GM19324 (cell line): ENCODE measurements around the gene PAMR1.

Experiments used
- ATAC-seq: cut with Tn5 transposase; IDR thresholded peaks from one replicate; pipeline ENCODE4 v1.9.1; 2021; ENCODE audit warnings: mild to moderate bottlenecking, moderate library complexity; ENCODE audit not compliant: unreplicated experiment, low FRiP score

Gene PAMR1

DNA sequence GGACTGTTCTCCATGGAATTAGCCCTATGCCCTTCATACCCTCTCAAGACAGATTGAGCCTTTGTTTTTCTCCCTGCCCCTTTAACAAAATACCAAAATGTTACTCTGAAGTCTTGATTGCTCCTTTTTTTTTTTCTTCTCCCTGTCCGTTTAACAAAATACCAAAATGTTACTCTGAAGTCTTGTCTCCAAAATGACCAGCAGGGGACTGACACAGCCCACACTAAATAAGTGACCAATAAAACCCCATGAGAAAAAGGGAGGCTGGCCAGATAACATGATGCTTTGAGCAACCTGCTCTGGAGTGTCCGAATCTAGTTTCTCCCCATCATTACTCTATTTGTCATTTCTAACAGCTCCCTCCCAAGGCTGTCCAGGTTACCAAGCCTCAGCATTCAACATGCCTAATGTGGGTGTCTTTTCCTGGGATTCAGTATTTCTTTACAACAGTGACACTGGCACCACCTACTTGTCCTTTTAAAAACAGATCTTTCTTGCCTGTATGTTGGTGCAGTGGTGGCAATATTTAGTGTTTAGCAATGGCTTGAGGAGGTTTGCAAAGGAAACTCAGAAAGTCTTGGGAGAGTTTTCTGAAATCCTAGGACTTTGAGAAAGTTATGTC, 63.4 kb downstream of the PAMR1 start:
- ATAC-seq: no peak

- ATAC-seq: no peak
Observed at GRCh38 chr11:35459489-35459888, 65.9 kb downstream of the PAMR1 start.

GRCh38 chr11:35458846-35459245, 66.6 kb downstream of the PAMR1 start:
- no peak for ATAC-seq

DNA sequence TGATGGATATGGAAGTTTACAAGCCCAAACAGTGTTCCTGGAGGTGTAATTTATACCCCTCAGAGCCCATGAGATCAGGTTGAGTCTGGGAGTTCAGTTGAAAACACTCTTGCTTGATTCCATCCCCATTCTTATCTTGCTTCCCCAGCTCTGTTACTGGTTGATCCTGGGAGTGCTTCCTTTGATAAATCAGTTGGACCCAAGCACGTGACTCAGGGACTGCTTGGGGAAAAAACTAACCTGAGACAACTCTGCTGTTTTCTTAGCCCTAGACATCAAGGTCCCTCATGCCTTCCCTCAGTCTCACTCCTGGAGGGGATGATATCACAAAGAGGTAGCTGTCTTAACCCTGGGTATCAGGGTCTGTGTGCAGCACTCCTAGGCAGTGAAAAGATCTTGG, 71.1 kb downstream of the PAMR1 start:
- ATAC-seq: no peak

DNA sequence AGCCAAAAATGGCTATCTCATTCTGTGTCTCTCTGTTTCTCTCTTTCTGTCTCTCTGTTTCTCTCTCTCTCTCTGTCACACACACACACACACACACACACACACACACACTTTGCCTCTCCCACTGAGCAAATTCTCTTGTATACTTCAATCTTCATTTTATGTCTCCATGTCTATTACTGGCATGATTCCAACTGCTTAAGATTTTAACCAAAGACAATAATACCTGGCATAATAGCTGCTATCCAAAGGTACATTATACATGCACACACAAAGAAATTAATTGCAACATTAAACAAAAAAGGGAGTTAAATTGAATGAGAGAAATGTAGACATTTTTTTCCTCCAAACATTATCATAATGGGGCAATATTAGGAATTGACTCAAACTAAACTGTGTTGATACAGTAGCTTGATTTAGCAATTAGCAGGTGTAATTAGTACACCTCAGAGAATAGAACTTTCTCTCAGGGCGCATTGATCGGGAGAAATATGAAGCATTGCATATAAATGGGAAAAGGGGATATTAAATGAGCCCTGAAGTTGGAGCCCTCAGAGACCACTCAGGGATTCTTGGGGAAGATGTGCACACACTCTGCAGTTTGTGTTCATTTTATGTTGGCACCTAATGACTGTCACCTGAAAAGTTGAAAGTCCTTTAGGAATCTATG, 88.7 kb downstream of the PAMR1 start:
- ATAC-seq: no peak

GRCh38 chr11:35433588-35433987, 91.8 kb downstream of the PAMR1 start:
- no peak for ATAC-seq

GRCh38 chr11:35432464-35432863, 93.0 kb downstream of the PAMR1 start:
- ATAC-seq: no peak

DNA sequence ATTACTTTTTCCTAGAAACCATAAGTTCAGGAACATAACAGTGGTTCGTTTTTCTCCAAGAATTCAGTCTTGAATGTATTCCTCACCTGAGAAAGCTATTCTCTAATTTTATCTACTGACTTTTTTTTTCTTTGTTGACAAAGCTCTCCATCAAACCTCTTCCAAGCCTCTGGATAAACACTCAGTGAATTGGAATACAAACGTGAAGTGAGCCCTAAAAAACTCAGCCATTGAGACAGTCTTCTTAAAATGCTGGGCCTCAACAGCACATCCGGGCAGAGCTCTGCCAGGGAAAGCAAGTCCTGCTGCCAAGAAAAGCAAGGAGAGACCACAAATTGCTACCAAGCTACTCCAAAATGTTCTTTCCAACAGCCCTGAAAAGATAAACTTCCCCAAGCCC, 98.3 kb downstream of the PAMR1 start:
- no peak for ATAC-seq

GRCh38 chr11:35426351-35426750, 99.1 kb downstream of the PAMR1 start:
- ATAC-seq: no peak

DNA sequence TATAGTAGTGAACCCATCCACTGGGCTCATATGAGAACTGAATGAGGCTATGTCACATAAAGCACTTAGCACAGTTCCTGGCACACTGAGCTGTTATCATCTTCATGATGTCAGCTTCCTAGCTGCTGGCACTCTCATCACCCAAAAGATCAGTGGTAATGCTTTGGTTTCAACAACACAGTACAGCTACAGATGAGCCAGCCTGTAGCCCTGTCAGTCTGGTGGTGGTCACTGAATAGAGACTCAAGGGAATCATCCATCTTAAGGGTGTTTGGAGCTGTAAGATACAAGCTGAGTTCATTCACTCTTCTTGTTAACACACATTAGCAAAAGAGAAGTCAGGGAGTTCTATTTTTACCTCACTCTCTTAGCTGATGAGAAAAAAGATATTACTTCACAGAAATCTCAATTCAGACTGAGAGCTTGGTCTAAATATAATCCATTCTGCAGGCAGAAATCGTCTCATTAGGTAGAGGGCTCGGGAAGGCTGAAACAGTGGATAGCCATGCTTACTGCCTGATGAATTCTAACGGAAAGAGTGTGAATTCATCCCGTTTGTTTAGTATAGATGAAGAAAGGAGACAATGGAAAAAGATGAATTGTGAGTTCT, 99.7 kb downstream of the PAMR1 start:
- ATAC-seq: no peak

DNA sequence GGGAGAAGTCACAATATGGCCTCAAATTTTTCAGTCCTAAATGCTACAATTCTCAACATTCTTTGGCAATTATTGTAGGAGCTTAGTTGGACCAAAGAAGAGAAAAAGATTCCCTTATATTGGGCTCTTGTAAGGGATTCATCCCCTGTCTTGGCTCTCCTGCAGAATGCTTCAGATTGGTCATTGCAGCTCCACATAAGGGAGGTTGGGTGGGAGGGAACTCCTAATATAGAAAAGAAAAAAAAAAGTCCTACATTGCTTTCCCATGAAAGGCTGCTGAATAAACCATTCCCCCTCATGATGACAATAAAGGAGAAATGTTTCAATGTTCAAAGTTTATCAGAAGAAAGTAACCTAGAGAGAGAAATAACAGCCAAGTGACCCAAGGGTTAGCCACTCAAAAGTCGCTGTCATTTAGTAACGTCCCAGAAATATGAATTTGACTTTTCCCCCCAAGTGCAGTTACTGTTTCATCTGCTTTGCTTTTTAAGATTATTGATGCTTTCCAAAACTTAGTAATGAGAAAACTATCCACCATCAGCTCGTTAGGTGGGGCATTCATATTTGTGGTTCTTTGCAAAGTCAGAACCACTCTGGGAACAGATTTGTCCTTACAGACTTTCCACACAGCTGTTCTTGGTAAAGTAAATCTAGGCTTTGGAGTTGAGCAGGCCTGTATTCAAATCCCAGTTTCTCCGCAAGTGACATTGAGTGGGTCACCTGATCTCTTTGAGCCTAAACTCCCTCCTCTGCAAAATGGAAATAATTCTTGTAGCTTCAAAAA, 101.1 kb downstream of the PAMR1 start:
- no peak for ATAC-seq

DNA sequence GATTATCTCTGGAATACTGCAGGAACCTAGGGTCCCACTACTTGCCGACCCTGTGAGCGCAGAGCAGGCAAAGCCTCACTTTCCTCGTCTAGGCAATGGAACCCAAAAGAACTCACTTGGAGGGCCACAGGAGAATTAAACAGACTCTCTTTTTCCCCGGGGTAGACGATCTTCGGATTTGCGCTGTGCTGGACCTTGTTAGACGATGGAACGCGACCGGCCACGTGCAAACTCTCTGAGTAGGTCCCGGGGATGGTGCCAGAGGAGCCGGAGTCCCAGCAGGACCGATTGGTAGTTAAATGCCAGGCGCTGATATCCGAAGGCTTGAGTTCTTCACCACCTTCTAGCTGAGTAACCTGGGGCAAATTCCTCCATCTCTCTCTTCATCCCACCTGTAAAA, 105.0 kb downstream of the PAMR1 start:
- no peak for ATAC-seq

DNA sequence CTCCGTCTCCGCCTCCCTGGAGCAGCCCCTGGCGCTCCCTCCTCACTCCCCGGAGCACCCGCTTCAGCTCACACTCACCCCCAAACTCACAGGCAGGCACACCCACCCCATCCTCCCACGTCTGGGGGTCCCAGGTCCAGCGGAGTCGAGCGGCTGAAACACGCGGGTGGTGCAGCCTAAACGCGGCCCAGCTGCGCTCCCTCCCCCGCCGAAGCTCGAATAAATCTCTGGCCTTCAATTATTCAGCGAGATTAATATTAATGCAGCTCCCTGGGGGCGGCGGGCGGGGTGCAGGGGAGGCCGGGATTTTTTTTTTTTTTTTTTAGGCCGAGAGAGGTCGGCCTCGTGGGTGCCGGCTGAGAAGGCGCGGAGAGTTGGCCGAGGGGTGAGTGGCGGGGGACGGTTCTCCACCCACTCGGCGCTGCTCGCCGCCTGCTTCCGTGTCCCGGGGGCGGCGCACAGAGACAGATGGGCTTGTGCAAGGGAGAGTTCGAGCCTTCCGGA, 105.5 kb downstream of the PAMR1 start:
- no peak for ATAC-seq

DNA sequence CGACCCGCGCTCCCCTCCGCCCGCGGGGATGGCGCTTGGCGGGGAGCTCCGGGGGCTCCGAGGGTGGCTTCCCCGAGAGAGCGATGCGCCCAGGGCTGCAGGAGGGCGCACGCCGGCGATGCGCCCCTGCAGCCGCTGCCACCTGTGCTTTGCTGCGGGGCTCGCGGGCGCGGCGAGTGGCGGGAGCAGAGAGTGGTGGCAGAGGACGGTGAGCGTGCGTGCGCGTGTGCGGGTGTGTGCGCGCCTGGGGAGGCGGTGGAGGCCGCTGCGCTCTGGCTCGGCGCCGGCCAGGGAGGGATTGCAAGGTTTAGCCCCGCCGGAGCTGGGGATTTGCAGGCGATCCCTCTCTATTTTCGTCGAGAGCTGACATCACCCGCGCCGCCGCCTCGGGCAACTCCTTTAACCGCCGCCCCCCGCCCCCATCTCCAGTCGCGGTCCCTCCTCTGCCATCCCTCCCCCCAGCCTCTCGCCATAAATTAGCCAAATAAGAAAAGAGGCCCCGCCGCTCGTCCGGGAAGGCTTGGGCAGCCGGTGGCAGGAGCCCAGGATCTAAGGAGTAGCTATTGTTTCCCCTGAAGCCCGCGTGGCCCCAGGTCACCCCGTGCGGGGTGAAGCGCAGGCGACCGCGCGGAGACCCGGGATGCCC, 106.1 kb downstream of the PAMR1 start, which contains the start of gene SLC1A2:
Gene SLC1A2, minus strand, starts transcription at position 375 of the 646 bp plus-strand sequence. CDS start 592 bp downstream, outside the sequence.
- no peak for ATAC-seq

GRCh38 chr11:35418282-35419183, 106.9 kb downstream of the PAMR1 start:
- no peak for ATAC-seq

DNA sequence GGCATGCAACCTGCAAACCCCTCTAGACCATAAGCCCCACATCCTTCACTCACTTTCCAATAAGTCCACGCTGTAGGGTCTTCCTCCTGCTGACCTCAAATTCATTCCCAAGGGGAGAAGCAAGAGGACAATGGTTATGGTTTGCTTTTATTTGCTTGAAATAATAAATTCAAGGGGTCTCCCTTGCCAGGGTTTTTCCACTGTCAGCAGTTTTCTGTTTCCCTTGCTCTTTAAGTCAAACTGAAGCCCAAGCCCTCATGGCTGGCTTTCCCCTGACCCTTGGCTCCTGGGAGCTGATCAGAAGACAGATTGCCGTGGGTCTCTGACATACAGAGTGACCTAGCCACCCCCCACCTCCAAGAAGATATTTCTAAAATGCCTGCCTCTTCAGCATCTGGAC, 109.9 kb downstream of the PAMR1 start:
- ATAC-seq: no peak

GRCh38 chr11:35414776-35415175, 110.6 kb downstream of the PAMR1 start:
- ATAC-seq: no peak

- no peak for ATAC-seq
Observed at GRCh38 chr11:35414311-35414710, 111.1 kb downstream of the PAMR1 start.

- no peak for ATAC-seq
Observed at GRCh38 chr11:35413598-35413997, 111.8 kb downstream of the PAMR1 start.
